ENCODE results near the gene SSBP3. TPM values are rescaled to one million over a fixed set of nuclear protein-coding genes. Genes with fewer than 3 reads are reported as not detected.

Gene SSBP3
- total RNA-seq, 1 experiment from 2014 or later: 18.2 TPM

DNA sequence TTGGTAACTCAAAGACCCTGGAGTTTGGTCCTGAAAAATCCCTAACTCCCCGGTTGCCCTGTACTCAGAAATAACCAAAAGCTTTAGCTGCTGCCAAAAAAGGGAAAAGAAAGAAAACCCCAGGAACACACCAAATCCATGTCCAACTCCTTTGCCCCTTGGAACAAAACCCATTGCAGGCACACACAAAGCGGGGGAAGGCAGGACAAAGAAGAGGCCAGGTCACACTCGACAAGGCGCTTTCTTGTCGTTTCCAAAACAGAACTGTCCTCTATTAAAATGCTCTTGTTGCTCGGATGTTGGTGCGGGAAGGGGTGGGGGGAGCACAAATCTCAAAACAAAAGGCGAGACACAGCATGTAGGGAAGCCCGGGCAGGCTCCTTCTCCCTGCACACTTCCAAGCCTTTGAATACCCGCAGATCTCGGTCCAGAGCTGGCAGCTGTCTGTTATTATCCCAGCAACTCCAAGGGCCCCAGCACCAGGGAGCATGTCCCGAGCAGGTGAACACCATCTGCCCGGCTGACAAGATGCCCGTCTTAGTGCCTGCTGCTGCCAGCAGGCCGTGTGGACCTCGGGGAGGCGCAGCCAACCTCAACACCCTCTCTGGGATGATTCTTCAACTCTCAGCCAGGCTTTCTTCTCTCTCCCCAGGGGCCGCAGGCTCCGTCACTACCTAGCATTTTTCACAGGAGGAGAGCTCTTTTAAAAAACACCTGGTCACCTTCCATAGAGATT is 96.4 kb downstream of the SSBP3 start:
- no peak for DNase-seq (ENCODE audit: low spot score)

DNA sequence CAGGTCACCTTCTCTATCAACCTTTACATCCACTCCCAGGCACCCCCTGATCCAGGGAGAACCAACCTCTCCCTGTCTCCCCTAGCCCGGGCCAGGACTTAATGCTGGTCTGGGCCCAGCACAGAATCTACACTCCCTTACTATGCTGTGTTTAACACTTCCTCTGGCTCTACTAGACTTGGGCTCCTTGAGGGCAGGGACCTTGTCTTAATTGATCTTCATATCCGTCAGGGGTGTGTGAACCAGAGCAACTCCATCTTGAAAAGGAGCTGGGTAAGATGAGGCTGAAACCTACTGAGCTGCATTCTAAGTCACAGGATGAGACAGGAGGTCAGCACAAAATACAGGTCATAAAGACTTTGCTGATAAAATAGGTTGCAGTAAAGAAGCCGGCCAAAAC is 98.9 kb downstream of the SSBP3 start:
- DNase-seq (ENCODE audit: low spot score): no peak

DNA sequence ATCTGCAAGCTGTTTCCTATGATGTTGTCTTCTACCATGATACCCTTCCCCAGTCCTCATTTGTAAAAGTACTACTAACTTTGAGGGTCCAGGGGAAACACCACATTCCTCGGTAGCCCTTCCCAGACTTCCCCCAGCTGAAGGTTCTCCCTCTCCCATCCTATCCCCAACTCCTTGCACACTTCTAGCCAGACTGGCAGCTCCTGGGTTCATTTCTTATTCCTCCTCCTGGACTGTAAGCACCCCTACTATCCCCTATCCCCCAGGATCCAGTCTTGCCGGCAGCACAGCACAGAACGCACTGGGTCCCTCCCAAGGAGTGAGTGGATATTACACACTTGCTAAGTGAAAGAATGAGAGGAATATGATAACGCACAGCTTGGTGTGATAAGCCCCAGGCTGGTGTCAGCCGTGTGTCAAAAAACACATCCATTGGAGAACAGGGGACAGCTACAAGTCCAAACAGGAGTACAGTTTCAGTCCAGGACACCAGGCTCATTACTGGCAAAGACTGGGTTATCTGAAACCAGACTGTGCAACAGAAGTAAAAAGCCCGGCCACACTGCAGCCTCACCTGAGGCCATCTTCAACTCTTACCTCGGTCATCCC is 100.2 kb downstream of the SSBP3 start:
- DNase-seq (ENCODE audit: low spot score): no peak

DNA sequence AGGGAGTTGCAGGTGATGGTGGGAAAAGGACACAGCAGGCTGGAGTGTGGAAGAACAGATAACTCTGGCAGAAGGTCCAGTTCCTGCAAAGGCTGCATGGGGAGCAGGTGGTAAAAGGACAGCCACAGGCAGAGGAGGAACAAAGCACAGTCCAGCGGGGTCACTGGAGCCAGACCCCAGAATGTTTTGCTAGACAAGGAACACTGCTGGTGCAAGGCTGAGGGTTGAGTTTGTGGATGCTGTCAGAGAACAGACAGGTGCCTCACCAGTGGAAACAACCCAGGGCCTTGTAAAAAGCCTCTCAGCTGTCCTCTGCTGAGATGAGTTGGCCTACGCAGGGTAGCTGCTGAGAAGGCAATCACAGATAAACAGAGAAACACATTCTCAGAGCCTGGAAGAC is 101.7 kb downstream of the SSBP3 start:
- no peak for DNase-seq (ENCODE audit: low spot score)

DNA sequence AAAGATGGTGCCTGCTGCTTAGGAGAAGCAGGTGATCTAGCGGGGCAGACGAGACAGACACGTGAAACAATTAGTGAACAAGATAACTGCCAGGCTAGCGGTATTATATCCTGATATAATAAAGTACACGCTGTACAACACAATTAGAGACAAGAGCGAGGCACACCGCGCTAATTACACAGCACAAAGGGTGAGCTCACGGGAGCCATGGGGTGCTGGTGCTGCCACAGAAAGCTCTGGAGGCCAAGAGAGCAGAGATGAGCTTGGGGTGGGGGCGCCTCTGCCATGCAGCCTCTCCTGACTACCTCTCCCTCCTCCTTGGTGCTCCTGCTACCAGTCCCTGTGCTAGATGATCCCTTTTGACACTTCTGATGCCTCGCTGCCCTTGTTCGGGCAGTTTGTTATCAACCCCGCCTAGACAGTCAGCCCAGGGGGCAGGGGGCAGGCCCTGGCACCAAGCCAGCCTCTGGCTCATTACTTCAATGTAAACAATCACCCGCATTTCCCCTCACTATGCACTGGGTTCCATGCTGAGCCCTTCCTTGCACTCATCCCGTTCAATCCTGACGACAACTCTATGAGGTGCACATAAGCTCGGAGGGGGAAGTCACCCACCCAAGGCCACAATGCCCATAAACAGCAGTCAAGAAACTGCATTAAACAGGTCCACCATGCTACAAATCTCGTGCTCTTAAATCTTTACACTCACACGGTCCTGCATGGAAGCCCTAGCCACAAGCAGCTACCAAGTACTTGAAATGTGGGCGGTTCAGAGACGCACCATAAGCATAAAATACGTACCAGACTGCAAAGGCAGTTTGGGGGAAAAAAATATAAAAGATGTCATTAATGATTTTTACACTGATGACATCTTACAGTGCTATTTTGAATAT is 103.0 kb downstream of the SSBP3 start:
- no peak for DNase-seq (ENCODE audit: low spot score)

DNA sequence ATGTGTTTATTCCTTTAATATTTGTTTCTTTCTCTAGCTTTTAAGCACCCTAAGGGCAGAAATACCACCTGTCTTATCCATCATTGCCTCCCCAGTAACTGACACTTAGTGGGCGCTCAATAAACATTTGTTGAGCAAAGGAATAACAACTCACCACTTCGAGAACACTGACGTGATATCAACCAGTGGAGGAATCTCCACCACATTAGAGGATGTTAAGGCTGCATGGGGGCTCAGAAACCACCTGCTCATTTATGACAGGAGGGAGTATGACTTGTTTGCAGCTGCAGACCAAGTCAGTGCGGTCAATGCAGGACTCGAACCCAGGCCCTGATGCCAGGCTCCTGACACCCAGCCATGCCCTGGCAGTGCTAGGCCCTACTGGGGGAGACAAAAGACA is 103.6 kb downstream of the SSBP3 start:
- no peak for DNase-seq (ENCODE audit: low spot score)

DNA sequence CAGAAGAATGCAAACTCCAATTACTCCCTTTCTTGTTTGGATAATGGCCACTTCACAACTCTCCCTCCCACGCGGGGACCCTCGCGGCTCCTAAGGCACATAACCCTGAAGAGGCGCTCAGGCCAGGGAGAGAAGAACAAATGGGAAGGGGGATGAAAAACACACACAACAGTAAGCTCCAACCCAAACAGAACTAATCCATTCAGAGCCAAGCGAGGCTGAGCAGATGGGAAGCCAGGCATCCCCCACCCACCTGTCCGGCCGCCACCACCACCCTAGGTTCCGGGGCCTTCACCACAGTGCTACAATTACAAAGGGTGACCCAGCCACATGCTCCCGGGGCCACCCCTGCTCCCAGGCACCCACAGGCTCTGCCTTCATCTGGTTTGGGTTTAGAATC is 104.7 kb downstream of the SSBP3 start:
- DNase-seq (ENCODE audit: low spot score): no peak

DNA sequence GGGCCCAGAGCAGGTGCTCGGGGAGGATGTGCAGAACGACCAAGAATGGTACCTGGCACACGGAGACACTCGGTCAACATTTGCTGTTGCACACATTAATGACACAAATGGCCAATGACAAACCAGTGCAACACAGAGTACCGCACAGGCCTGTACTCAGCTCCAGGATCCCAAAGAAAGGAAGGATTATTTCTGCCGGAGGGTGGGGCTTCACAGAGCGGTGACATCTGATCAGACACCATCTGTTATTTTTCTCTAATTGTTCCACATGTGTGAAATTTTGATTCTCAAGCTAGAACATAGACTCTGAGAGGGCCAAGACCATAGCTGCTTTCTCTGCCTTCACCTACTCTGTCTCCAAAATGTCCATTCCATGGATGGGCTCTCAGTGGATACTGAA is 105.8 kb downstream of the SSBP3 start:
- no peak for DNase-seq (ENCODE audit: low spot score)

DNA sequence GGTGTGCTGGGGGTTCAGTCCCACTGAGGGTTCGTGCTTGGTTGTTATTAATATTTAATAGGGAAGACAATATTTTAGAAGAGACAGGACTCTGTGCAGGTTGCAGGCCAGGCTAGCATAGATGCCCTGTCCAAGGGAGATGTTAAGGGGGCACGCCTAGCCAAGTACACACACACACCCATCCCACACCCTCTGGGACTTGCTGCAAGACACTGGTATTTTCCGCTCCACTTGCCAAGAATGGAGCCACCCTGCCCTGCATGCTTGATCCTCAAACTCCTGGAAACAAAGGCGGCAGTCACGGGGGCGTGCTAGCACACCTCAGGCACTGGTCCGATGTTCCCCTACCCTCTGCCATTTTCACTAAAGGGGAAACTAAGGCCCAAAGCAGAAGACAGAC is 107.2 kb downstream of the SSBP3 start:
- no peak for DNase-seq (ENCODE audit: low spot score)

DNA sequence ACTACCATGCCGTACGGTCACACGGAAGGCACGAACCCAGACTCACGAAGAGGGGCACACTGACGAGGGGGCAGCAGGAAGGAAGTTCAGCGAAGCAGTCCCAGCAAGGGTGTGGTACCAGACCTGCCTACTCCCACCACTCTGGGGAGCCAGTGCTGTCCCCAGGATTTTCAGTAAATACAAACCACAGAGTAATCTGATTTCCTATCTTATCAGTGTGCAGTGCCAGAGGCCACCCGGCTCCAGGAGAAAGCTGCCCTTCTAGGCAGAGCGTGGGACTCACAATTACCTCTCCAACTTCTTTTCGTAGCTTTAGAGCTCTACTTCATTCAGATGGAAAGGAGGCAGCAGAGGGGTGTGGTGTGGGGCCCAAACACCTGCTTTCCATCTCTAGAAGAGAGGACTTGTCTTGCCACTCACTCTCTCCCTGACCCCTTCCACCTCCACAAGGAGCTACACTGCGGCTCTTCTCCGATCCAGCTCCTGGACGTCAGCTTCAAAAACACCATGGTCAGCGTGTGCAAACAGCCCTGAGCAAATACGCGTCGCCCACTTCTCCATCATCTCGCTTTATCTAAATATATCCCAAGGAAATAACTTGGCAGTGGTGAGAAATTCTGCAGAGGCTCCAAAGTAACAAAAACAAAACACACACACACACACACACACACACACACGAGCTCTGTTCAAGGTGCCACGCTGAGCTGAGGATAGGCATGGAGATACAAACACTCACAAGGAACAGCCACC is 107.7 kb downstream of the SSBP3 start:
- no peak for DNase-seq (ENCODE audit: low spot score)

DNA sequence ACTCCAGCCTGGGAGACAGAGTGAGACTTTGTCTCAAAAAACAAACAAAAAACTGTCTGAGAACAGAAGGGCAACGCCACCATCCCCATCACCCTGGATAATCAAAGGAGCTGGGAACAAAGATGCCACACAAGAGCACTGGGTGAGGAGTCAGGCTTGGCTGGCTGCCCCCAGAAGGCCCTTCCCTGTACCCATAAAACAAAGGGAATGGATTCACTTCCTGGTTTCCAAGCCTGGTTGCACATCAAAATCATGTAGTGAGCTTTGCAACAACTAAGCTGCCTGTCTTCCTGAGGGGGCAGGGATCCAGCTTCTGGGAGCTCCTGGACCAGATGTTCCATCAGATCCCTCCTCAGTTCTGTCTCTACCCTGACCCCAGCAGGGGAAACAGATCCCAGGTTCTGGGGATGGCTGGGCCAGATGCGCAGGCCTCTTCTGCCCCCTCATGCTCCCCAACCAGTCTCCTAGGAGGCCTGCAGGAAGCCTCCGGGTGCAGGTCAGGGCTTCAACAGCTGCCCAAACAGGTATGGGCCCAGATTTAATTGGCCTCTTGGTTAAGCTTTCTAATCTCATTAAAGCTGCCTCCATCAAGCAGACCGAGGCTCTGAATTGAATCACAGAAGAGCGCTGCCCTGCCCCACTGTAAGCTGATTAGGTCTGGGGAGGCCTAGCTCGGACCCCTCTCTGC is 108.5 kb downstream of the SSBP3 start:
- peak; percentile 30 for DNase-seq (ENCODE audit: low spot score)

DNA sequence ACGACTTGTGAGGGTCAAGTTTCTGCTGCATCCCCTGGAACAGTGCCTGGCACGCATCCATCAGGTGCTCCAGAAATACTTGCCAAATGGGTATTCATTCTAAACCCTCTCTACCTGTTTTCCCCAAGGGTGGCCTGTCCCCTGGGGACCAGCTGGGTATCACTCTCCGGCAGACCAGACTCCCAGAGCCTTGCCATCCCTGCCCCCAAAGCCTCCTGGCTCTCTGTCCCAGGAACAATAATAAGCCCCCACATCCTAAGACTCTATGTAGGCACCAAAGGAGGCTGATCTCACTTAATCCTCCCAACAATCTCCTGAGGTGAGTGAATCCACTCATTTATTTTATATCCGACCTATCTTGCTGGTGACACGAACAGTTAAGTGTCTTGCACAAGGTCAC is 109.5 kb downstream of the SSBP3 start:
- no peak for DNase-seq (ENCODE audit: low spot score)

DNA sequence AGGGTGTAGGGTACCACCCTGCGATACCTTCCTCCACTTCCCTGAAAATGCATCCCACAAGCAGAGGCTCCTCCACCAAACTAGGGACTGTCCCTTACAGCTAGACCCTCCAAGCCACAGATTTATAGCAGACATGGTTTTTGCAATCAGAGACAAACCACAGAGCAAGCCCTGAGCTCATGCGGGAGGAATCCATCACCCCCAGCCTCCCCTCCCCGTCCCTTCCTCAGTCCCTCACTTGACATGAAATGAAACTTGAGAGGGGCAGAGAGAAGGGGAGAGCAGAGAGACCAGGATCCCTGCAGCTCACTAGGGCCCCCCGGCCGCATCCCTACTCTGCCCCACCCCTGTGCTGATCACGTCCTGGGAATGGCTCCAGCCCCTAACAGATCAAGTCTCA is 111.3 kb downstream of the SSBP3 start:
- no peak for DNase-seq (ENCODE audit: low spot score)

DNA sequence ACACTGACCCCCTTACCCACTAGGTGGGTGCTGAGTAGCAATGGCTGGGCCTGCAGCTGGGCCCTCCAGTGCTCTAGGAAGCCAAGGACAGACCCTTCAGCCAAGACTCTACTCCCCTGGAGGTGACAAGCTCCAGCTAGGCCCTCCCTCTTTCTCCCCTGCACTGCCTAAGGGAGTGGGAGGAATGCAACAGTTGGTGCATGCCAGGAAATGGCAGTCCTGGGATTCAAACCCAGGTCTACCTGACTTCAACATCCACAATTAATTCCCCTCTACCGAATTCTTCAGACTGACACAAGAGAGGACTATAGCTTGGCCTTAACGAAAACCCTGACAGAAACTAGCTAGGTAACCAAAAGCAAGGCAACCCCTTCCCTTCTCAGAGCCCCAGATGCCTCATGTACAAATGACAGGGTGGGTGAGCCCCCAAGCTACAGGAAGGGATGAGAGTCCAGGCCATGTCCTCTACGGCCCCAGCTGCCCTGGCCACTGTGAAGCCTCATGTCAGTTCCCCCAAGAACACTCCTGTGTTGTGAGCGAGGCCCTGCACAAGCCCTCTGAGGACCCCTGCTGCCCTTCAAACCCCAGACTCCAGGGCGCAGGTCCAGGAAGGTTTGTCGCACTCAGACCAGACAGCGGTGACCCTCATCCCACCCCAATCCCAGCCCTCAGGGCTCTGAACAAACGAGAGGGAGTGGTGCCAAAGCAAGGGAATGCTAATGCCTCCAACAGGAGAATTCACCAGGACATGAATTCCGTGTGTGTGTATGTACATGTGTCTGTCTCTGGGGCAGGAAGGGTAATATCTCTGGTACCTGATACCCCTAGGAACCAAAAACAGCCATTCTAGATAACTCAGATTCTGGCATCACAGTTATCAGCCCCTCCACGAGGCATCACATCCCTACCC is 113.9 kb downstream of the SSBP3 start:
- DNase-seq (ENCODE audit: low spot score): no peak

DNA sequence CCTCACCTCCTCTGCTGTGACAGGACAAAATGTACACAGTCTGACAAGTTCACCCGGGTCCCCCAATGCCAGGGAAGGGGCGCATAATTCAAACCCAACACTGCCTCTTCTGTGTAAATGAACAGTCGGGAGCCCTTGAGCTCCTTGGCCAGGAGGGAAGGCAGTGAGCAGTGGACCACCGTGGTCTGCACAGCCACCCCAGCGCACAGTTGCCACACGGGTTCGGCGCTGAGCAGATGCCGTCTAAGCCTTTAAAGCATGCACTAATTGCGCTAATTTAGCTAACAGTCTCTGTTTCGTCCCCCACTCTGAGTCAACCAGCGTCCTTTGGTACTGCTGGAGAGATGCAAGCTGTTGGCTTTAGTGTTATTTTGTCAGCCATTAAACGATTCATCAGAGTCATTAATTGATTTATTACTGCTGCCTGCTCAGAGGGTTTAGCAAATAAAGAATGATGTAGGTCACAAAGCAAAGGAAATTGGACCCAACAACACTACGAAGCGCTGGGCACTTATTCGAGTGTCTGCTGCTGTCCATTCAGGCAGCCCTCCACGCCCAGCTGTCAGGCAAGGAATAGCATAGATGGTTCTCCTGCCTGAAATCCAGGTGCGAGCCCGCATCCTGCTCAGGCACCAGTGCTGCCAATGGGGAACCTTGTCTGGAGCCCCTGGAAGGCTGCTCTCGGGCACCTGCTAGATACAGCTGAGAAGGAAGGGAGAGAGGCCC is 114.8 kb downstream of the SSBP3 start:
- DNase-seq (ENCODE audit: low spot score): no peak

DNA sequence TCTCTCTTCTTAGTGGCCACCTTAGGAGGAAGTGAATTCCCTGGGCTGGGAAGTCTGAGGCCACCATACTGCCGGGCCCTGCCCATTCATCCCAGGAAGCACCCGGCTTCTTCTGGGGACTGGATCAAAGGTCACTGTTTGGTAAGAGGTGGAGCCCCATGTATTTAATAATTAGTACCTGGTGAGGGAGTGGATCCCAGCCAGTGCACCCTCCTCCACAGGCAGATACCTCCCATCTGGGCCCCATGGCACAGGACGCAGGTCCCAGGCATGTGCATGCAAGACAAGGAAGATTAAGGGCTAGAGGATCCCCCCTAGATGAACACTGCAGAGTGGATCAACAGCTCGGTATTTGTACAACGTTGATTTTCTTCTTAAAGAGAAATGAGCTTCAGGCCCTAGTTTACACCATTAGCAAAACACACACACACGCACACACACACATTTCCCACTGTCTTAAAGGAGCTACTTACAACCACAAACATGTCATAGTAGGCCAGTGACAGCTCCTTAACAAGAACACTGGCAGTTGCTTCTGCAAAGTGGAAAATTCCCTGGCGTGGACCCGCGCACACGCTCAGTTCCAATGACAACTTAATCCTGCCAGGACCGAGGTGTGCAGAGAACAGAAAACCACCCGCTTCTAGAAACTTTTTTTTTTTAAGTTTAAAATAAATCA is 115.5 kb downstream of the SSBP3 start:
- peak; percentile 68 for DNase-seq (ENCODE audit: low spot score)

DNA sequence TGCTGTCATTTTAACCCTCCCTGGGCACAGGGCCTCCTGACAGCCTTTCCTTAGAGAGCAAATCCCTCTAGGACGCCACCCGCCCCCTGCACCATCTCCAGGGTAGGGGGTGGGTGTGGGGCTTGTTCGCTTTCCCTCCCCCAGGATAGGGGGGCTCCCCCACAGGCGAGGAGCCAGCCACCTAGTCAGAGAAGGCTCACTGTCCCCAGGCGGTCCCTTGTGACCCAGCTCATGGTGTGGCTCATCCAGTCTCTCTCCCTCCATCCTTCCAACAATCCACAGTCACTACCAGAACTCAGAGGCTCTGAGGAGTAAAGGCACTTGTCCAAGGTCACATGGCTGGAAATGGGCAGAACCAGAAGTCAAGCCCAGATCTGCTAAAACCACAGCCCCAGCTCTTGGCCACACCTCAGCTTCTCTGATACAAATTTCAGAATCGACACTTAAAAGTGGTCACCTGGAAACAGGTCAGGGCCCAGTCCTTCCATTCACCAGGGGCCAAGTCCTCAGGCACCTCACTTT is 116.4 kb downstream of the SSBP3 start:
- no peak for DNase-seq (ENCODE audit: low spot score)

DNA sequence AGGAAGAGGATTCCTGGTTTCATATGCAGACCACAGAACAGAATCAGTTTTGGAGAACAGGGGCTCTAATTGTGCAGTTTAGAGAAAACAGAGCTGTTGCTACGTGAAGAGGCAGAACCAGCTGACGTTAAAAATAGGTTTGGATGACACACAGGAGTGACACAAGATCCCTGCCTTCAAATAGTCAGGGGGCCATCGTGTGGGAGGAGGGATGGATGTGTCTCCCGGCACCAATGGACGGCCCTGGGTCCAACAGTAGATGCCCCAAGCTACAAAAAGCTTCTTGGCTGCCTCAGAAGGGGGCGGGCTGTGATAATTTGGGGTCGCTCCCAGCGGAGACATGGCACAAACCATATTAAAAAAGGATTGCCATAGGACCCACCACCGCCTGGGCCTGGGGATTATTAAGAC is 118.4 kb downstream of the SSBP3 start:
- no peak for DNase-seq (ENCODE audit: low spot score)

Measured in HT-29 (cell line).